ENCODE results near the gene SMAD2. TPM values are rescaled to one million over a fixed set of nuclear protein-coding genes. Genes with fewer than 3 reads are reported as not detected.

The SMAD2 gene
- total RNA-seq, 6 experiments from 2014 or later: 31.2 to 46.1 (median 36.0) TPM

DNA sequence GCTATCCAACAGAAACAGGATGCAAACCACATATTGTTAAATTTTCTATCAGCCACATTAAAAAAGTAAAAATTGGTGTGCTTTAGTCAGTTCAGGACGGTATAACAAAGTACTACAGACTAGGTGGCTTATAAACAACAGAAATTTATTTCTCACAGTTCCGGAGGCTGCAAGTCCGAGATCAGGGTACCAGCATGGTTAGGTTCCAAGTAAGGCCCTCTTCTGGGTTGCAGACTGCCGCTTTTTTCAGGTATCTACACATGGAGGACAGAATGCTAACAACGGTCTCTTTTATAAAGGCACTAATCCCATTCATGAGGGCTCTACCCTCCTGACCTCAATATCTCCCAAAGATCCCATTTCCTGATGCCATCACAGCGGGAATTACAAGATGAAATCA is 10.5 kb downstream of the SMAD2 start:
- Histone ChIP-seq H3K9me3 (no peaks in the 10 kb centered on the region), H3K4me1 (peaks cover 0 to 6% (median 0%) of the 10 kb centered on the region in 4 donors), H3K27me3 (no peaks in the 10 kb centered on the region), H3K36me3 (no peaks in the 10 kb centered on the region), H3K4me3 (no peak overlapping the region), H3K27ac (no peak overlapping the region)
- no peak for ATAC-seq
- DNase-seq: no peak
- intact Hi-C loops (cut with DNase I): no loop called here
- 98% methylated on average over 6 of the region's 6 CpGs for WGBS (ENCODE audit: insufficient coverage, low coverage, low lambda C conversion rate, missing lambda C conversion rate)
- TF ChIP-seq CTCF (IDR thresholded peaks at IDR 0.05) (no peak), POLR2A (IDR thresholded peaks at IDR 0.05) (no peak)

DNA sequence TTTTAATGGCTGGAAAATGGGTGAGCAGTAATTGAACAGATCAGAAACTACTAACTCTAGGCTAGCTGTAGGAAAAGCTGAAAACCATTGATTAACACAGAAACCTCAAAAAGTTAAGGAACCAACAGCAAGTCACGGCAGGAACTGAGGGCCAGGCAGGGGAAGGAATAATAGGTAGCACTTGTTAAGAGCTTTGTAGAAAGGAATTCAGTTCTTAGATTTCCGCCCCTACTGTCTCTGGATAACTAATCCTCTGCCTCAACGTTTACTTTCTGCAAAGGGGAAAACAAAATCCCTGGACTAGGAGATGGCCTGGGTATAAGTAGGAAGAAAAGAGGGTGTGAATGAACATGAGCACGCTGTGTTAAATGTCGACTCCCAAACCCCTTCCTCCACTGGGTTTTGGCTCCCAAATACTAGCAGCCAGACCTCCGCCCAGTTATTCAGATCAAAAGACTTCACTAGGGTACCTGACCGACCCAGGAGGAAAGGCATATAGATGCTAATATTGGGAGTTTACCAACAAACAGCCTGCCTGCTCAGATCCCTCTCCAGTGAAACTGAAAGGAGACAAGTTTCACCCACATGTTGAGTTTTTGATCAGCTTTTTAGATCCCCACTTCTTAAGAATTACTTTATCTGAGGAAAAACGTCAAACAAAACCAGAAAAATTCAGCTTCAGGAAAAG is 12.4 kb downstream of the SMAD2 start:
- Histone ChIP-seq H3K27me3 (no peaks in the 10 kb centered on the region), H3K4me3 (no peak overlapping the region), H3K4me1 (peaks cover 0 to 17% (median 7%) of the 10 kb centered on the region in 4 donors), H3K9me3 (no peaks in the 10 kb centered on the region), H3K27ac (no peak overlapping the region), H3K36me3 (no peaks in the 10 kb centered on the region)
- intact Hi-C loops (cut with DNase I): no loop called here
- ATAC-seq (no peak), DNase-seq (no peak)
- WGBS (ENCODE audit: insufficient coverage, low coverage, low lambda C conversion rate, missing lambda C conversion rate): 70% methylated on average over 8 of the region's 8 CpGs
- TF ChIP-seq CTCF (IDR thresholded peaks at IDR 0.05) (no peak), POLR2A (IDR thresholded peaks at IDR 0.05) (no peak)

GRCh38 chr18:47915930-47916329 is 14.5 kb downstream of the SMAD2 start:
- TF ChIP-seq CTCF (IDR thresholded peaks at IDR 0.05): no peak
- no peak for TF ChIP-seq POLR2A (IDR thresholded peaks at IDR 0.05)
- peaks cover 0 to 35% (median 14%) of the 10 kb centered on the region in 4 donors for H3K4me1 ChIP-seq
- no peak for ATAC-seq
- no peaks in the 10 kb centered on the region for H3K9me3 ChIP-seq
- H3K27me3 ChIP-seq: no peaks in the 10 kb centered on the region
- intact Hi-C loops (cut with DNase I): no loop called here
- H3K4me3 ChIP-seq: no peak overlapping the region
- WGBS (ENCODE audit: insufficient coverage, low coverage, low lambda C conversion rate, missing lambda C conversion rate): 92% methylated on average over 3 of the region's 3 CpGs
- H3K27ac ChIP-seq: no peak overlapping the region
- no peaks in the 10 kb centered on the region for H3K36me3 ChIP-seq
- no peak for DNase-seq

- Histone ChIP-seq H3K9me3 (no peaks in the 10 kb centered on the region), H3K27ac (no peak overlapping the region), H3K4me3 (no peak overlapping the region), H3K4me1 (peaks cover 0 to 35% (median 13%) of the 10 kb centered on the region in 4 donors), H3K36me3 (no peaks in the 10 kb centered on the region), H3K27me3 (no peaks in the 10 kb centered on the region)
- TF ChIP-seq CTCF (IDR thresholded peaks at IDR 0.05) (no peak), POLR2A (IDR thresholded peaks at IDR 0.05) (no peak)
- intact Hi-C loops (cut with DNase I): no loop called here
- ATAC-seq: no peak
- DNase-seq: no peak
Observed at GRCh38 chr18:47915229-47915628, 15.2 kb downstream of the SMAD2 start.

Measured in right lobe of liver (tissue), 6 donors.